ENCODE data around the gene USP32. TPM values are rescaled to one million over a fixed set of nuclear protein-coding genes. Genes with fewer than 3 reads are reported as not detected.

The USP32 gene
- total RNA-seq, 1 donor from 2014 or later, result 34.2 TPM

GRCh38 chr17:60160829-60161501 lies 231.0 kb downstream of the USP32 start:
- intact Hi-C loops (cut with micrococcal nuclease), result no loop called here

- intact Hi-C loops (cut with micrococcal nuclease), result no loop called here
Measured at GRCh38 chr17:60159479-60159866, 232.5 kb downstream of the USP32 start.

GRCh38 chr17:60158751-60159478 lies 233.0 kb downstream of the USP32 start:
- intact Hi-C loops (cut with micrococcal nuclease), result no loop called here

GRCh38 chr17:60157487-60158040 lies 234.4 kb downstream of the USP32 start:
- intact Hi-C loops (cut with micrococcal nuclease), result no loop called here

GRCh38 chr17:60156746-60157145 lies 235.2 kb downstream of the USP32 start:
- intact Hi-C loops (cut with micrococcal nuclease), result no loop called here

- intact Hi-C loops (cut with micrococcal nuclease), result no loop called here
Measured at GRCh38 chr17:60155815-60156214, 236.1 kb downstream of the USP32 start.

- intact Hi-C loops (cut with micrococcal nuclease), result no loop called here
Measured at GRCh38 chr17:60155427-60155814, 236.5 kb downstream of the USP32 start.

- intact Hi-C loops (cut with micrococcal nuclease), result no loop called here
Measured at GRCh38 chr17:60154616-60155426, 237.1 kb downstream of the USP32 start.

GRCh38 chr17:60153606-60154390 lies 238.1 kb downstream of the USP32 start:
- intact Hi-C loops (cut with micrococcal nuclease), result no loop called here

GRCh38 chr17:60151355-60151754 lies 240.6 kb downstream of the USP32 start:
- intact Hi-C loops (cut with micrococcal nuclease), result no loop called here

GRCh38 chr17:60149691-60150582 lies 242.0 kb downstream of the USP32 start, which contains the start of gene CA4:
Gene CA4 (plus strand): TSS chr17:60149973. CDS start chr17:60150035, 62 bp downstream.
- intact Hi-C loops (cut with micrococcal nuclease), result loop anchor here (10.0 kb wide), 2 partner anchors 285 to 375 kb away; partner anchors contain the start of gene APPBP2

- intact Hi-C loops (cut with micrococcal nuclease), result loop anchor here (10.0 kb wide), 2 partner anchors 286 to 376 kb away; partner anchors contain the start of gene APPBP2
Measured at GRCh38 chr17:60148373-60148772, 243.6 kb downstream of the USP32 start.

- intact Hi-C loops (cut with micrococcal nuclease), result loop anchor here (10.0 kb wide), 2 partner anchors 287 to 377 kb away; partner anchors contain the start of gene APPBP2
Measured at GRCh38 chr17:60147553-60148223, 244.2 kb downstream of the USP32 start.

- intact Hi-C loops (cut with micrococcal nuclease), result loop anchor here (10.0 kb wide), 2 partner anchors 289 to 379 kb away; partner anchors contain the start of gene APPBP2
Measured at GRCh38 chr17:60146206-60146605, 245.7 kb downstream of the USP32 start.

GRCh38 chr17:60145006-60145935 lies 246.7 kb downstream of the USP32 start:
- intact Hi-C loops (cut with micrococcal nuclease), result loop anchor here (10.0 kb wide), 2 partner anchors 290 to 380 kb away; partner anchors contain the start of gene APPBP2

GRCh38 chr17:60142872-60143499 lies 248.9 kb downstream of the USP32 start:
- intact Hi-C loops (cut with micrococcal nuclease), result loop anchor here (10.0 kb wide), 2 partner anchors 292 to 382 kb away; partner anchors contain the start of gene APPBP2

Measured in T-helper 2 cell treated with Interferon-gamma antibody and Interleukin-4, amounts not matched to agents 100 ng/mL and 5 ng/mL, for 36 hours (primary cell).